WTC11 (cell line): ENCODE measurements around the gene USP47. TPM values are rescaled to one million over a fixed set of nuclear protein-coding genes. Genes with fewer than 3 reads are reported as not detected.

Experiments
- ATAC-seq: fragments of 200-7000 bp; cut with Tn5 transposase; 2 replicates; pipeline ENCODE4 v1.10.0; 2021; ENCODE audit warnings: mild to moderate bottlenecking, moderate library complexity
- CTCF ChIA-PET: fragments of 300-600 bp; sonication (Branson Sonifier 250); formaldehyde crosslinking; loops from one replicate; lab custom pipeline; 2021; ENCODE audit warnings: antibody characterized with exemption; lab: Charles Lee
- POLR2A ChIA-PET: fragments of 350-600 bp; sonication (Branson Sonifier 250); formaldehyde crosslinking; loops from one replicate; lab custom pipeline; 2021; ENCODE audit warnings: antibody characterized with exemption; lab: Charles Lee
- DNase-seq: peaks from one replicate; pipeline ENCODE4 v3.0.0; 2021; ENCODE audit warnings: low spot score
- H3K27ac Mint-ChIP-seq: 2 replicates; pipeline ENCODE4 v1.8.0; 2021; ENCODE audit warnings: mixed read lengths
- H3K27me3 Mint-ChIP-seq: 2 replicates; pipeline ENCODE4 v1.8.0; 2021; ENCODE audit warnings: low read depth, mild to moderate bottlenecking, moderate library complexity, mixed read lengths
- H3K36me3 Mint-ChIP-seq: 2 replicates; pipeline ENCODE4 v1.8.0; 2021; ENCODE audit warnings: mixed read lengths
- H3K4me1 Mint-ChIP-seq: 2 replicates; pipeline ENCODE4 v1.8.0; 2022; ENCODE audit warnings: mixed read lengths
- H3K4me3 Mint-ChIP-seq: 2 replicates; pipeline ENCODE4 v1.8.0; 2021; ENCODE audit warnings: mild to moderate bottlenecking, moderate library complexity, mixed read lengths
- H3K9me3 Mint-ChIP-seq: 2 replicates; pipeline ENCODE4 v1.8.0; 2021; ENCODE audit warnings: mixed read lengths
- AR ChIP-seq: fragments of 250-450 bp; sonication (Bioruptor Pico); IDR thresholded peaks from 2 replicates; pipeline ENCODE4 v1.9.0; 2021; ENCODE audit warnings: mild to moderate bottlenecking
- ATF2 ChIP-seq: sonication (generic); formaldehyde crosslinking; IDR thresholded peaks from 2 replicates; pipeline ENCODE4 v1.8.1; 2022; ENCODE audit warnings: low read depth, missing genetic modification reagents, borderline replicate concordance
- CBFB ChIP-seq: sonication (generic); formaldehyde crosslinking; IDR thresholded peaks from 2 replicates; pipeline ENCODE4 v1.8.1; 2022; ENCODE audit warnings: mild to moderate bottlenecking, low read depth, missing genetic modification reagents
- ESRRA ChIP-seq: sonication (generic); formaldehyde crosslinking; IDR thresholded peaks from 2 replicates; pipeline ENCODE4 v1.8.1; 2022; ENCODE audit warnings: mild to moderate bottlenecking, missing genetic modification reagents, borderline replicate concordance
- HMGA2 ChIP-seq: fragments of 250-450 bp; sonication (Bioruptor Pico); IDR thresholded peaks from 2 replicates; pipeline ENCODE4 v1.4.0; 2021; ENCODE audit warnings: mild to moderate bottlenecking, moderate library complexity
- IRF1 ChIP-seq: sonication (generic); formaldehyde crosslinking; IDR thresholded peaks from 2 replicates; pipeline ENCODE4 v1.8.0; 2023; ENCODE audit warnings: missing genetic modification reagents
- MXD4 ChIP-seq: fragments of 250-450 bp; sonication (Bioruptor Pico); IDR thresholded peaks from 2 replicates; pipeline ENCODE4 v1.8.0; 2021; ENCODE audit warnings: mild to moderate bottlenecking, moderate library complexity, borderline replicate concordance
- NFATC4 ChIP-seq: fragments of 250-450 bp; sonication (Bioruptor Pico); IDR thresholded peaks from 2 replicates; pipeline ENCODE4 v1.9.0; 2021; ENCODE audit warnings: mild to moderate bottlenecking
- NFE2L1 ChIP-seq: sonication (generic); formaldehyde crosslinking; IDR thresholded peaks from 2 replicates; pipeline ENCODE4 v1.8.1; 2023; ENCODE audit warnings: missing genetic modification reagents
- OVOL2 ChIP-seq: fragments of 250-450 bp; sonication (Bioruptor Pico); IDR thresholded peaks from 2 replicates; pipeline ENCODE4 v1.9.0; 2021; ENCODE audit warnings: mild to moderate bottlenecking, borderline replicate concordance
- RELA ChIP-seq: sonication (generic); formaldehyde crosslinking; IDR thresholded peaks from 2 replicates; pipeline ENCODE4 v1.8.1; 2022; ENCODE audit warnings: missing genetic modification reagents, mild to moderate bottlenecking, borderline replicate concordance
- SP1 ChIP-seq: sonication (generic); formaldehyde crosslinking; conservative IDR thresholded peaks from 2 replicates; pipeline ENCODE4 v1.8.1; 2022; ENCODE audit warnings: missing genetic modification reagents
- TEAD4 ChIP-seq: sonication (generic); formaldehyde crosslinking; IDR thresholded peaks from 2 replicates; pipeline ENCODE4 v1.8.0; 2022; ENCODE audit warnings: mild to moderate bottlenecking, missing genetic modification reagents
- TP53 ChIP-seq: sonication (generic); formaldehyde crosslinking; IDR thresholded peaks from 2 replicates; pipeline ENCODE4 v1.8.1; 2023; ENCODE audit warnings: mild to moderate bottlenecking, missing genetic modification reagents
- USF2 ChIP-seq: sonication (generic); formaldehyde crosslinking; IDR thresholded peaks from 2 replicates; pipeline ENCODE4 v1.8.1; 2023; ENCODE audit warnings: mild to moderate bottlenecking, missing genetic modification reagents, moderate library complexity
- ZBTB43 ChIP-seq: sonication (generic); formaldehyde crosslinking; IDR thresholded peaks from 2 replicates; pipeline ENCODE4 v1.8.1; 2023; ENCODE audit warnings: mild to moderate bottlenecking, missing genetic modification reagents
- ZNF121 ChIP-seq: sonication (generic); formaldehyde crosslinking; IDR thresholded peaks from 2 replicates; pipeline ENCODE4 v1.8.0; 2023; ENCODE audit warnings: missing genetic modification reagents
- ZNF317 ChIP-seq: sonication (generic); formaldehyde crosslinking; IDR thresholded peaks from 2 replicates; pipeline ENCODE4 v1.8.1; 2023; ENCODE audit warnings: low read depth, mild to moderate bottlenecking, moderate library complexity, missing genetic modification reagents, borderline replicate concordance
- ZNF396 ChIP-seq: fragments of 250-450 bp; sonication (Bioruptor Pico); IDR thresholded peaks from 2 replicates; pipeline ENCODE4 v1.8.0; 2021; ENCODE audit warnings: mild to moderate bottlenecking, moderate library complexity, borderline replicate concordance
- total RNA-seq: library from RNA; stranded (reverse); gene quantifications from 3 replicates; pipeline ENCODE4 v1.2.3, GENCODE V29; 2021

Gene USP47
- total RNA-seq, 1 experiment from 2014 or later = 19.7 TPM

GRCh38 chr11:11970556-11970955 lies 128.8 kb downstream of the USP47 start (continued):
- no peak for TF ChIP-seq USF2 (CRISPR knock-in tag)
- no peak for TF ChIP-seq RELA (CRISPR knock-in tag)
- TF ChIP-seq, all 79 proteins: peak for 0

- Mint-ChIP-seq H3K27me3 (no peaks in the 10 kb centered on the region), H3K9me3 (no peaks in the 10 kb centered on the region), H3K36me3 (no peaks in the 10 kb centered on the region), H3K27ac (no peak overlapping the region), H3K4me1 (peaks cover 22% of the 10 kb centered on the region), H3K4me3 (no peak overlapping the region)
- ChIA-PET CTCF (interaction anchor here (0.8 to 1.4 kb wide), 2 partner anchors 73 to 317 kb away, joined by 3 to 4 read pairs; no protein-coding TSS in a partner anchor), POLR2A (no interaction called here)
- TF ChIP-seq MXD4 (CRISPR knock-in tag) (no peak), OVOL2 (CRISPR knock-in tag) (no peak), ZNF396 (no peak), IRF1 (CRISPR knock-in tag) (no peak), ZBTB43 (CRISPR knock-in tag) (no peak), TEAD4 (CRISPR knock-in tag) (no peak), CBFB (no peak), ESRRA (CRISPR knock-in tag) (no peak), SP1 (no peak), ATF2 (no peak), ZNF317 (no peak), TP53 (CRISPR knock-in tag) (no peak), ZNF121 (CRISPR knock-in tag) (no peak), AR (CRISPR knock-in tag) (no peak), NFE2L1 (CRISPR knock-in tag) (no peak), NFATC4 (CRISPR knock-in tag) (no peak), HMGA2 (CRISPR knock-in tag) (no peak)
- ATAC-seq (no peak), DNase-seq (no peak)
Observed at GRCh38 chr11:11971906-11972547, 130.3 kb downstream of the USP47 start.
